CD1c-positive myeloid dendritic cell (primary cell): ENCODE measurements around the gene TMIGD3.
"Not testable (repeated sequence)": the region's sequence is repeated elsewhere in the genome, so short reads cannot be mapped to it uniquely, and the experiment has no call there.

ENCODE experiments used
- DNase-seq: peaks from one replicate; pipeline ENCODE4 v3.0.0-alpha.2; 2016; ENCODE audit errors: extremely low spot score

Gene TMIGD3

DNA sequence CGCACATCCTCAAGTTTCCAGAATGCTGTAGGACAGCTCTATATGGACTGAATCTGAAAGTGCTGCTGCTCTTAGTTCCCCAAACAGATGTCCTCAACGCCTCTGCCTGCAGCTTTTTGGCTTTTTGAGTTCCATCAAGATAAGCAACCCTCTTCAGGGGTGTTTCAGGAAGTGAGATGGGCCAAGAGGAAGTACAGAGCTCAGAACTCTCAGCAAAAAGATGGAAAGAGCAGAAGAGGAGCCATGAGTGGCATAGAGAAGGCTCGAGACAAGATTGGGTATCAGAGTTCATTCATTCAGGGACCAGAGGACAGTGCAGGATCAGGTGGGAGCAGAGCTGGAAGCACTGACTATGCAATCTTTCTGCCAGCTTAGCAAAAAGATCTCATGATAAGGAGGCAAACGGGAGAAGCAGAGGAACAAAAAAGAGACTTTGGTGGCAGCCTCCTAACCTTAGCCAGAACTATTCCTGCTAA is at the start of gene TMIGD3, which contains the start of gene ADORA3:
Gene TMIGD3, minus strand, starts transcription at position 49 of the 476 bp plus-strand sequence. CDS start 279 bp downstream, outside the sequence.
Gene ADORA3, minus strand, starts transcription at position 49 of the 476 bp plus-strand sequence. CDS start 279 bp downstream, outside the sequence.
- peak; percentile 91 for DNase-seq

DNA sequence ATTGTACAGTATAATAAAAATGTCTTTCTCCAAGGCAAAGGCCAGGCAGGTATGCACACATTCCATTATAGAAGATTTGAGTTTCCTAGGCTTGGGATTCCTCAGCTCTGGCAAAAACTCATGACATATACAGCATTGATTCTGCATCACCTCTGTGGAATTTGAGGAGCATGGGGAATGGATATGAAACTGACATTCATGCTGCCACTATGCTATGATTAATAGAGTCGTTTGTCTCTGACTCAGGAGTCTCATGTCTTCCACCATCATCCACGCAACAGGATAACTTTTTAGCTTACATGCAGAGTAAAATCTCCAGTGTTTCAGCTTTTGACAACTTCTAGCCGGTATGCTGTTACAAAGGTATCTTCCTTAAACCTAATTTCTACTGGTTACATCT is 49.8 kb upstream of the TMIGD3 start:
- DNase-seq: no peak

- DNase-seq: no peak
Measured at GRCh38 chr1:111552587-111552986, 49.2 kb upstream of the TMIGD3 start.

- no peak for DNase-seq
Measured at GRCh38 chr1:111551623-111552411, 48.4 kb upstream of the TMIGD3 start.

DNA sequence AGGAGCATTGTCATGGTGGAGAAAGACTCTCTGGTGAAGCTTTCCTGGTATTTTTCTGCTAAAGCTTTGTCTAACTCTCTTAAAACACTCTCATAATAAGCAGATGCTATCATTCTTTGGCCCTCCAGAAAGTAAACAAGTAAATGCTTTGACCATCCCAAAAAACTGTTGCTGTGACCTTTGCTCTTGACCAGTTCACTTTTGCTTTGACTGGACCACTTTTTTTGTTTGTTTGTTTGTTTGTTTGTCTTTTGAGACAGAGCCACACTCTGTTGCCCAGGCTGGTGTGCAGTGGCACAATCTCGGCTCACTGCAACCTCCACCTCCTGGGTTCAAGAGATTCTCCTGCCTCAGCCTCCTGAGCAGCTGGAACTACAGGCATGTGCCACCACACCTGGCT is 44.4 kb upstream of the TMIGD3 start:
- not testable (repeated sequence) for DNase-seq

DNA sequence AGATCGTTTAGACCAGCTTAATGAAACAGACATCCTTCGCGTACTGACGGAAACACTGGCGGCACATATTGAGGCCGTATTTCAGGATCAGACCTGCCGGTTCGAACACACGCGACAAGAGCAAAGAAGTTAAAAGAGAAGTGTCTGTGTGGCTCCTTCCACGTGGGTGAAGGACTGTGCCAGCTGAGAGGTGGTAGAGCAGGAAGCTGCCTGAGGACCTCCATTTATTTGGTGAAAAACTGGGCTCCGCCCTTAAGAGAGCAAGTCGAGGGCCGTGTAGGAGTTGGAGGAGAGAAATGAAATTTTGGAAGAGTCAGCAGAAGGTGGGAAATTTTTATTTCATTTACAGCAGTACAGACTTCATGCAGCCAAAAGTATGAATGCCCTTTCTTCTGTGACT is 38.8 kb upstream of the TMIGD3 start:
- no peak for DNase-seq

DNA sequence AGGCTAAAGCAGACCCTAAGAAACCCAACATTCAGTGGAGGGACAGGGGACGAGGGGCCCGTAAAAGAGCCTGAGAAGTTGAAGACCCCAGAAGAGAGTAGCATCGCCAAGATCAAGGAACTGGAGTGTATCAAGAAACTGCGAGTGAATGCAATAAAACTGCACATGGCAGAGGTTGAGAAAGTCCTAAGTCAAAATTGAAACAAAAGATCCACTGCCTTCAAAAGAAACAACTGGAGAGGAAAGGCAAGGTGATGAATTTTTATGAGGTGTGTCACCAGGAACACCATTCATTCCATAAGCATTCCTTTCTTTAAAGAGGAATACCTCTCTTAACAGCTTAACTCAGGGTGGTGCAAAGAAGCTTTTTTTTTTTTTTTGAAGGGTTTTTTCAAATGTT is 38.3 kb upstream of the TMIGD3 start:
- DNase-seq: no peak

- no peak for DNase-seq
Measured at GRCh38 chr1:111540928-111541327, 37.5 kb upstream of the TMIGD3 start.

DNA sequence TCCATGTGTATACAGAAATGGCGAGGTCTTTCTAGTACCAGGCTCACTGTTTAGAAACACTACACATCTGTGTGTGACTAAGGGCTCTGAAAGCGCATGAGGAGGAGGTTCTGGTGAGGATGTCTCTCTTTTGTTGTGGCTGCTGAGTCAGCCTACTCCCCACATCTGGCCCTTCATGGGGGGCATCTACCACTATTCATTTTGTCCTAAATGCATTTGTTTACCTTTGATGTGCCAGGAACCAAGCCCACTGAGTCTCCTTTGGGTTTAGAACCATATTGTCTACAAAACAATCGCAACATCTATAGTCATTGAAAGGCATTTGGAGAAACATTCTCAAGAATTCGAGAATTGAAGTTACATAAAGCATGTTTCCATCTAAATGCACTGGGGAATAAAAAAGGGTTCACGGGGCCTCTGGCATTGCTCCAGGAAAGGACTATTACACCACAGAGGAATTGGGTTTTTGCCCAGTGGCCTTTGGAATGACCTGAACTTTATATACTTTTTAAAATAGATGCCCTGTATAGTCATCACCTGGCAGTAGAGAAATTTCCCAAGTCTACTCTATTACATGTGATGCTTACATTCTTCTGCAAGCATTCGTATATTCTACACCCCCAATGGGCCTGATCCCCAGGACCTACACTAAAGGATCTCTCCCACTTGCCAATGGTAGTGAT is 35.1 kb upstream of the TMIGD3 start:
- DNase-seq: no peak

DNA sequence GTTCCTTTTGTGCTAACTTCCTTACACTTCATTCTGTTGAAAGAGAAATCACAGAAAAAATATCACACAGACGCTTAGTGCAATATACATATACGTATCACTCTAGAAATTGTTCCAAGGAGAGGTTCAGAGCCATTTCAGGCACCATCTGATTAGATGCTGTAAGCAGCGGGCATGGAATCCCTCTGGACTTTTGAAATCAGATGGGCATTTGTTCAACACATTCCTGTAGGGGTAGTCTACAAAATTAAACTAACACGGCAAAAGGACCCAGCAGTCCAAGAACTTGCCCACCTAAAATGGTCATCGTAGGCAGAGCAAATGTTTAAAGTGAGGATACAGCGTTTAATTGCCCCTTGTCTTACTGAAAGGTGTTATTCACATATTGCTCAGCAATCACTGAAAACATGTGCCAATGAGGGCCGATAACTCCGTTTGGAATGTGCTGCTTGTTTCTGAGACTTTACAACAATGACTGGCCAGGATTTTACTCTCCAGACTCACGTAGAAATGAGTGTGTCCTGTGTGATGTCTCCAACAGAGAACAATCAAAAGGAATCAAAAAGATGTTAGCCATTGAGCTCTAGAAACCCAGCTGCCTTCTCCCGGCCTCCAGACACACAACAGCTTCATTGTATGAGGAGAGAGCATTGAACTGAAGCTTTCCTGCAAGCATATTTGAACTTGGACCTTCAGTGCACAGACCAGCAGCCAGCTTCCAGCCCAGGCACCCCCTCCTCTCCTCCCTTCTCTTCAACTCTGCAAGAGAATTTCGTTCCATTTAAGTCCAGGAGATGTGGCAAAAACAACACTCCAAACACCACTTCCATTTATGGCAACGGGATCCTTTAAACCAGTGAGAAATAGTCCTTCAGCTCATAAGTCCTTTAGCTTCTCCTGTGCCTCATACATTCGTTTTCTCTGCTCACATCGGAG is 32.1 kb upstream of the TMIGD3 start:
- DNase-seq: no peak

GRCh38 chr1:111520053-111520452 is 16.6 kb upstream of the TMIGD3 start:
- no peak for DNase-seq

DNA sequence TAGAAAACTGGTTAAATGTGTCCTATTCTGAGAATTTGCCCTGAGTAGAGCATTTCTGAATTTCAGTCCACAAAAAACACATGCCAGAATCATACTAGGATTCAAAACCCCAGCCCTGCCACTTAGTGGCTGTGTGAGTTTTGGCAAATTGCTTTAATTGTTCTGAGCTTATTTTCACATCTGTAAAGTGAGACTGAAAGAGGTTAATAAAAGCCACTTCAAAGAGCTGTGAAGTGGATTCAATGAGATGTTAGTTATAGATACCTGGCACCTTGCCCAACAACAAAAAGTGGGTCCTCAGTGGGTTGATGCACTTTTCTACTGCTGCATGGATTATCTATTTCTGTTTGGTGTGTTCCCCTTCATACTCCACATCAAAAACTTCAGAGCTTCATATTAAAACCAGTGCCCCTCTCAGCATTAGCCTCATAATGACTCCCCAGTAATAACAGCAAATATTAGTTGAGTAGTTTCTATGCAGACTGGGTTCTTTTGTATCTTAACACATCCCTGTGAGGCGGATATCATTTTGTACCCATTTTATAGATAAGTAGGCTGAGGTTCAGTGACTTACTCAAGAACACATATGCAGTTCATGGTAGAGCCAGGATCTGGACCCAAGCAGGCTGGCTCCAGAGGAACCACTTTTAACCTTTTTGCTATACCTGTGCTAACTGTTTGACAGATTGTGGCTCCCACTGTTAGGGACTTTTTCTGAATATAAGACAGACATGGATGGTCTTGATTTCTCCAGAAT is 14.2 kb upstream of the TMIGD3 start:
- DNase-seq: no peak

DNA sequence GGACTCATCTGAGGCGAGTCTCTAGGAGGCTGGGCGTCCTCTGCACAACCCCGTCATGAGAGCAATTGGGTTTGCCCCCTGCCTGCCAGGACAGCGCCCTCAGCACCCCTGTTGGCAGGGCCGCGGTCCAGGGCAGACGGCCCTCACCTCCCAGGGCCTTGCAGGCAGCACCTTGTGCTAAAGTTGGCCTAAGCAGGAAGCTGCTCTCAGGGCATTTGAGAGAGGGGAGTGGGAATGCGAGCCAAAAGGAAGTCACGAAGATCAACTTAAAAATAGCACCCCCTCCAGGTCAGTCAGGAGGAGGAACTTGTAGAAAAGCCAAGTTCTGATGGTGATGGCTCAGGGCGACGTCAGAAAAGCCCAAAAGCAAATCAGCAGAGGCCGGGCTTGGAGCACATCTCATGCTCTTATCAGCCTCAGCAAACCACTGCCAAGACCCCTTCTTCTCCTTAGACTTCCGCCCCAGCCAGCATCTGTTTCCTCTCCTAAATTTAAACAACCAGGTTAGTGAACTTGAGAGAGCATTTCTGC is 12.6 kb upstream of the TMIGD3 start:
- peak; percentile 80 for DNase-seq

GRCh38 chr1:111515291-111516004 is 12.0 kb upstream of the TMIGD3 start:
- DNase-seq: peak; percentile 90

- DNase-seq: no peak
Measured at GRCh38 chr1:111513410-111514020, 10.1 kb upstream of the TMIGD3 start.

DNA sequence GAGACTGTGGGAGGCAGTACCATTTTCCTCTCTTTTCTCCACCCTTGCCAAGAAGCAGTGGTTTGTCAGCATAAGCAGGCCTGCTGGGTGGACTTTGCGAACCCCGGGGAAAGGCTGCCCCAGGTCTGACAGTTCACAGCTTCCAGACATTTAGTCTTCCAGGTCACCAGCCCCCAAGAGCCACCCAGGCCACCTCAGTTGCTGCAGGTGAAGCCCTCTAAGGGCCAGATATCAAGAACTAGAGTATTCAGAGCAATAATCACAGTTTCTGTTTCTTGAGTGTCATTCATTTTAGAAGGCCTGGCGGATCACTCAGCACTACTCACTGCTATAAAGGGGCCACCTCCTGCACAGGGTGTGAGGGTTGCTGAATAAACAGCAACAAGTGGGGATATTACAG is 9.5 kb upstream of the TMIGD3 start:
- DNase-seq: no peak

DNA sequence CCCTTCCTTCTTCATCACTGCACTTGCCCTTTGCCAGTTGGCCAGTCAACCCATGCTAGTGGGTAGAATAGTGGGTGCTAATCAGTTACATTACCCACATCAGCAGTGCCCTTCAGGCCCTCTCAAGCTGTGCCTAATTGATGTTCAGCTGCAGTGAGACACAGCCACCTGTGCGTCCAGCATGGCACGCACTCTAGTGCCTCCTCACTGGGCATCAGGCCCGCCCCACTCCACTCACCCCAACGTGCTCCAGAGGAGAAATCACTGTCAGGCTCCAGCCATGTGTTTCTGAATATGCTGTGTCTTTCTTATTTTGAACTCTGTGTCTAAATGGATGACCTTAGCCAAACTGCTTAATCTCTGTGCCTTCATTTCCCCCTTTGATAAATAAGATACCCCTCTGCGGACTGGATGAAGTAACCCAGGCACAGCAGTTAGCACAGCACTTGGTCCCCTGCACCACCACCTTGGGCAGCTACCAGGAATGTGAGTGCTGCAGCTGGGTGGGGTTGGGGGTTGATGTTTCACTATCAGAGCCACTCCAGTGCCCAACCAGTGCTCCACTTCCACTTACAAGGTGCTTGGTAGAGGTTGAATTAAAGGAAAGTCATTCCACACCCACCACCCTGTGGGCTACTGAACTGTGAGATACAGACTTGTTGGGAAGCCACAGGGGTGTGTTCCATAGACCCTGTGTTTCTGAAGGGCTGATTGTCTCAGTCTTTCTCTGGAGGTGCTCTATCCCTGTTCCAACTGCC is 8.9 kb upstream of the TMIGD3 start:
- DNase-seq: no peak

GRCh38 chr1:111511370-111511769 is 7.9 kb upstream of the TMIGD3 start:
- no peak for DNase-seq

GRCh38 chr1:111509997-111510375 is 6.6 kb upstream of the TMIGD3 start:
- no peak for DNase-seq
